ENCODE data around the gene IGSF8. TPM values are rescaled to one million over a fixed set of nuclear protein-coding genes. Genes with fewer than 3 reads are reported as not detected.

Gene IGSF8
- total RNA-seq, 1 donor from 2014 or later: 21.6 TPM

DNA sequence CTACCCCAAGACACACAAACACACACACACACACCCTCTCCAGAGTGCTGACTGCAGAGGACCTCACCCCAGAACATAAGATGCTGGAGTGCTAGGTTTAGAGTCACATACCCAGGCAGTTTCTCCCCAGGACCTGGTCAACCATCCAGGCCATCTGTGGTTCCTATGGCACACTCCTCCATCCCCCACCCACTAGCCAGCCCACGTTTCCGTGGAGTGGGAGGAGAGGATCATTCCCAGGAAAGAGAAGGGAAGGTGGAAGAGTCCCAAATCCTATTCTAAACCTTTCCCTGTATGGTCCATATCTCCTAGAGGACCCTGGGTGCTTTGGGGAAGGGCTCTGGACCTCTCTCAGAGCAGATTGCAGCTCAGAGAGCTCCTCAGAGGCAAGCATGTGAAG, 15.9 kb downstream of the IGSF8 start:
- Histone ChIP-seq H3K27me3 (peaks cover 5% of the 10 kb centered on the region), H3K9me3 (no peaks in the 10 kb centered on the region)
- intact Hi-C loops (cut with DNase I): no loop called here

DNA sequence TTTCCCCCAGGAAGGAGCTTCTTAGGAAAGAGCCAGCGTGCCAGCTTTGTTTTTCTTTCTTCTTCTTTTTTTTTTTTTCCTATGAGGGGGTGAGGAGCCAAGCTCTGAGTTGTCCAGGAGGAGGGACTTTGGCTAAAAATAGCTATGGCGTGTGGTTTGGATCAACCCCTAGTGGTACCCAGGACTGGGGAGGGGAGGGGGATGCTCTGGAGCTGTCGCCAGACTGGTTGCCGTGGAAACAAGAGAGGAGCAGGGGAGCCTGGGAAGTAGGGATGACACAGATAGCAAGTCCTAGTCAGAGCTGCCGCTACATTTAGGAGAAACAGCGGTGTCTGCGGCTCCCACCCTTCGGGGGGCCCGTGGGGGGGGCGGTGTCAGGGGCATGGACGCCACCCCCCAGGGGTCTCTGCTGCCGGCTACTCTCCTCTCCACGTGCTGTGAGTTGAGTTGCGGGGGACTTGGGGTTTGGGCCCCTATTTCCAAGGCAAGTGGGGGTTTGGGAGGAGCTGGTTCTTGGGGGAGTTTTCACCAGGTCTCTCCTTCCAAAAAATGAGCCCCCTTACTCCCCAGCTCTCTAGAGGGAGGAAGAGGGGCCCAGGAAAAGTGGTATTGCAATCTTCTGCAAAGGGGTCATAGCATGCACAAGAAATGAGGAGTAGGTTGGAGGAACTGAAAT, 17.0 kb downstream of the IGSF8 start, which contains the start of gene KCNJ9:
Gene KCNJ9, plus strand, starts transcription at position 278 of the 676 bp plus-strand sequence. CDS start 2,493 bp downstream, outside the sequence.
- Histone ChIP-seq H3K36me3 (no peaks in the 10 kb centered on the region), H3K9me3 (no peaks in the 10 kb centered on the region), H3K27me3 (peaks cover 5% of the 10 kb centered on the region), H3K4me3 (no peak within 1 kb of the TSS), H3K27ac (no peak within 1 kb of the TSS), H3K4me1 (peaks cover 7% of the 10 kb centered on the region)
- intact Hi-C loops (cut with DNase I): no loop called here
- DNase-seq (ENCODE audit: extremely low spot score in 2 of 2): no peak
- no peak for TF ChIP-seq POLR2A (IDR thresholded peaks at IDR 0.05)
- TF ChIP-seq POLR2AphosphoS5 (IDR thresholded peaks at IDR 0.05; ENCODE audit: insufficient read depth in 1 of 2, low read depth in 1 of 2): no peak
- TF ChIP-seq, protein P1, sequence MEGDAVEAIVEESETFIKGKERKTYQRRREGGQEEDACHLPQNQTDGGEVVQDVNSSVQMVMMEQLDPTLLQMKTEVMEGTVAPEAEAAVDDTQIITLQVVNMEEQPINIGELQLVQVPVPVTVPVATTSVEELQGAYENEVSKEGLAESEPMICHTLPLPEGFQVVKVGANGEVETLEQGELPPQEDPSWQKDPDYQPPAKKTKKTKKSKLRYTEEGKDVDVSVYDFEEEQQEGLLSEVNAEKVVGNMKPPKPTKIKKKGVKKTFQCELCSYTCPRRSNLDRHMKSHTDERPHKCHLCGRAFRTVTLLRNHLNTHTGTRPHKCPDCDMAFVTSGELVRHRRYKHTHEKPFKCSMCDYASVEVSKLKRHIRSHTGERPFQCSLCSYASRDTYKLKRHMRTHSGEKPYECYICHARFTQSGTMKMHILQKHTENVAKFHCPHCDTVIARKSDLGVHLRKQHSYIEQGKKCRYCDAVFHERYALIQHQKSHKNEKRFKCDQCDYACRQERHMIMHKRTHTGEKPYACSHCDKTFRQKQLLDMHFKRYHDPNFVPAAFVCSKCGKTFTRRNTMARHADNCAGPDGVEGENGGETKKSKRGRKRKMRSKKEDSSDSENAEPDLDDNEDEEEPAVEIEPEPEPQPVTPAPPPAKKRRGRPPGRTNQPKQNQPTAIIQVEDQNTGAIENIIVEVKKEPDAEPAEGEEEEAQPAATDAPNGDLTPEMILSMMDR (IDR thresholded peaks at IDR 0.05): no peak

More for the DNA sequence above, 15.9 kb downstream of the IGSF8 start:
- Histone ChIP-seq H3K4me1 (peaks cover 7% of the 10 kb centered on the region), H3K36me3 (no peaks in the 10 kb centered on the region), H3K4me3 (no peak overlapping the region), H3K27ac (no peak overlapping the region)
- TF ChIP-seq POLR2AphosphoS5 (IDR thresholded peaks at IDR 0.05; ENCODE audit: insufficient read depth in 1 of 2, low read depth in 1 of 2): no peak
- TF ChIP-seq, protein P1 (IDR thresholded peaks at IDR 0.05): no peak
- TF ChIP-seq POLR2A (IDR thresholded peaks at IDR 0.05): no peak
- no peak for DNase-seq (ENCODE audit: extremely low spot score in 2 of 2)

DNA sequence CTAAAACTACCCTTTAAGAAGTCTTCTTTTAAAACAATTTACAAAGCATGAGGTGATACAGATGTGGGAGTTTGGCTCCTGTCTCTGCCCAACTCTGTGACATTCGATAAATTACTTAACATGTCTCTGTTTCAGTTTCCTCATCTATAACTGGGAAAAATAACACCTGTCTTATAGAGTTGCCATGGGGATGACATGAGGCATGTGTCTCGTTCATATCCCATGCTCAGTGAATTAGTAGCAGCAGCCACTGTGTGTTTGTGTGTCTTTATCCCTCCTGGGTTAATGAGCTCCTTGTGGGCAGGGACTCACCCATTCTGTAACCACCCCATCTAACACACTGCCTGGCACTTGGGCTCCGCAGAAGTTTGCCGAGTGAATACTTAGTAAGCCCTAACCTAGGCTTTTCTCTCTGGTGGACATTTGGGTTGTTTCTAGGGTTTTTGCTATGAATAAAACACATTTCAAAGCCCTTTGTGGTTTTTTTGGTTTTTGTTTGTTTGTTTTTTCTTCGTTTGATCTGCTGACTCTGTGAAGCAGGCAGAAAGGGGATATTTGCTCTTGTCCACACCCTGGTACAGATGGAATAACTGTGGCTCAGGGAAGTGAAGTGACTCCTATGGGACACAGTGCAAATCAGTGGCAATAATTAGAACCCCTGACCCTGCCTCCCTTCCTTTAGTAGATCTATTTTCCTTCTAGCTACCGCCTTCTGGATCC, 17.9 kb downstream of the IGSF8 start:
- Histone ChIP-seq H3K4me3 (no peak overlapping the region), H3K27me3 (peaks cover 5% of the 10 kb centered on the region), H3K36me3 (no peaks in the 10 kb centered on the region), H3K27ac (no peak overlapping the region), H3K9me3 (no peaks in the 10 kb centered on the region), H3K4me1 (peaks cover 7% of the 10 kb centered on the region)
- no peak for TF ChIP-seq POLR2A (IDR thresholded peaks at IDR 0.05)
- no peak for TF ChIP-seq POLR2AphosphoS5 (IDR thresholded peaks at IDR 0.05; ENCODE audit: insufficient read depth in 1 of 2, low read depth in 1 of 2)
- TF ChIP-seq, protein P1 (IDR thresholded peaks at IDR 0.05): no peak
- intact Hi-C loops (cut with DNase I): no loop called here
- no peak for DNase-seq (ENCODE audit: extremely low spot score in 2 of 2)

GRCh38 chr1:160079448-160079847, 19.0 kb downstream of the IGSF8 start:
- Histone ChIP-seq H3K4me3 (no peak overlapping the region), H3K4me1 (peaks cover 7% of the 10 kb centered on the region), H3K27ac (no peak overlapping the region), H3K36me3 (no peaks in the 10 kb centered on the region), H3K9me3 (no peaks in the 10 kb centered on the region), H3K27me3 (peaks cover 5% of the 10 kb centered on the region)
- TF ChIP-seq POLR2AphosphoS5 (IDR thresholded peaks at IDR 0.05; ENCODE audit: insufficient read depth in 1 of 2, low read depth in 1 of 2) (no peak), POLR2A (IDR thresholded peaks at IDR 0.05) (no peak)
- TF ChIP-seq, protein P1 (IDR thresholded peaks at IDR 0.05): no peak
- no peak for DNase-seq (ENCODE audit: extremely low spot score in 2 of 2)
- intact Hi-C loops (cut with DNase I): no loop called here

Data from vagina (tissue), 2 donors.